ENCODE results near the gene MACROD2. TPM values are rescaled to one million over a fixed set of nuclear protein-coding genes. Genes with fewer than 3 reads are reported as not detected.

Gene MACROD2
- total RNA-seq, 4 donors from 2014 or later, result 12.6 to 60.3 (median 18.9) TPM

DNA sequence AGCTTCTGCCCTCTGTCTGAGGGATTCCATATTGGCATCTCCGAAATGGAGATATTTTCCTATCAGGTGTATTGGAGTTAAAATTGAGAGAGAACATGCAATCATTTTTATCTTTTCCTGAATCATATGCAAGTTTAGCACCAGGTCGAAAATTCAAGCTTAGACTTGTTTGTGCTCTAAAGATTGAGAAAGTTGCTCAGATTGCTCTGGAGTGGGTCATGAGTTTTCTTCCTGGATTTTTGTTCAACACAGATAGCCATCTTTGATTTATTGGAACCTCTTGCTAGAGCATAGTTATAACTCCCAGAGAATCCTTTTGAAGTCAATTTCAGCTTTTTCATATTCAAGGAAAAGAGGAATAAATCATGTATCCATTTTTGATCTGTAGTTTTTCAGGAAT, 715.6 kb downstream of the MACROD2 start:
- no peak for DNase-seq (ENCODE audit: low spot score in 2 of 2)
- Histone ChIP-seq H3K36me3 (no peaks in the 10 kb centered on the region), H3K27me3 (no peaks in the 10 kb centered on the region), H3K4me3 (no peak overlapping the region), H3K27ac (no peak overlapping the region), H3K9me3 (no peaks in the 10 kb centered on the region), H3K4me1 (peaks cover 7% of the 10 kb centered on the region)
- WGBS, result 65% methylated on average over 2 of the region's 2 CpGs
- TF ChIP-seq POLR2A (IDR thresholded peaks at IDR 0.05) (no peak), EP300 (IDR thresholded peaks at IDR 0.05) (no peak), POLR2AphosphoS5 (IDR thresholded peaks at IDR 0.05) (no peak)
- TF ChIP-seq, protein P1, sequence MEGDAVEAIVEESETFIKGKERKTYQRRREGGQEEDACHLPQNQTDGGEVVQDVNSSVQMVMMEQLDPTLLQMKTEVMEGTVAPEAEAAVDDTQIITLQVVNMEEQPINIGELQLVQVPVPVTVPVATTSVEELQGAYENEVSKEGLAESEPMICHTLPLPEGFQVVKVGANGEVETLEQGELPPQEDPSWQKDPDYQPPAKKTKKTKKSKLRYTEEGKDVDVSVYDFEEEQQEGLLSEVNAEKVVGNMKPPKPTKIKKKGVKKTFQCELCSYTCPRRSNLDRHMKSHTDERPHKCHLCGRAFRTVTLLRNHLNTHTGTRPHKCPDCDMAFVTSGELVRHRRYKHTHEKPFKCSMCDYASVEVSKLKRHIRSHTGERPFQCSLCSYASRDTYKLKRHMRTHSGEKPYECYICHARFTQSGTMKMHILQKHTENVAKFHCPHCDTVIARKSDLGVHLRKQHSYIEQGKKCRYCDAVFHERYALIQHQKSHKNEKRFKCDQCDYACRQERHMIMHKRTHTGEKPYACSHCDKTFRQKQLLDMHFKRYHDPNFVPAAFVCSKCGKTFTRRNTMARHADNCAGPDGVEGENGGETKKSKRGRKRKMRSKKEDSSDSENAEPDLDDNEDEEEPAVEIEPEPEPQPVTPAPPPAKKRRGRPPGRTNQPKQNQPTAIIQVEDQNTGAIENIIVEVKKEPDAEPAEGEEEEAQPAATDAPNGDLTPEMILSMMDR (IDR thresholded peaks at IDR 0.05), result no peak

DNA sequence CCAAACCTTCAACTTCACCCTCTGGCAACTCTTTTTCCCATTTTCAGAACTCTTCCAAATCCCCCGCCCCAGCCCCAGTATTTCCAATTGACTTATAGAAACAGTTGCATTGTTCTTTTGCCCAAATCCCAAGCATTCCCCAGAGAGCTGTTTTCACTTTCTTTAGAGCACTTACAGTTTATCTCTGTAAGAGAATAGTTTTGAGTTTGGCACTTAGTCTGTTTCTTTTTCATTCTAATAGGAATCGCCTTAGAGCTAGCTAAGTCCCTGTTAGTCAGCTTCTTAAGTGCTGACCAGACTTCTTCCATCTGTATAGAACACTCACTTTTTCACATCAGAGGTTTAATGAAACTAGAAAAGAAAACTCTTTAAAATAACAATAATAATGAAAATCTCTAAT, 716.3 kb downstream of the MACROD2 start:
- TF ChIP-seq POLR2A (IDR thresholded peaks at IDR 0.05) (no peak), EP300 (IDR thresholded peaks at IDR 0.05) (no peak), POLR2AphosphoS5 (IDR thresholded peaks at IDR 0.05) (no peak)
- TF ChIP-seq, protein P1 (IDR thresholded peaks at IDR 0.05), result no peak

DNA sequence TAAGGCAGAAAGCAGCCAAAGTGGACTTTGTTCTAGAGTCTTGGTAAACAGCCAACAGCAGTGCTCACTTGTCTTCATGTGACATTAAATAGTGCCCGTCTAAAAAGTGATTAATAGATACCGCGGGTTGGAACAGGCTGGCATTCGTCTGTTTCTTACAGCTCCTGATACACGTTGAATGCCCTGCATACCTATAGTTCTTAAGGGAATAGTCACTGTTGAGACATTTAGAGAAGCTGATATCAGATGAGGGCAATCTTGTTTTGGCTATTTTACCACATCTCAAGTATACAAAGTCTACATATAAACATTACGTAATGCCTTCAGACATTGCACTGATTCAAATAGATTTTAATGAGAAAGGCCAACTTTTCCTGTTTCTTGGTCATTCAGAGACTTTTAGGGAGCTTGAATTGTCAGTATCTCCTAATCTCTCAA, 717.0 kb downstream of the MACROD2 start:
- TF ChIP-seq, protein P1 (IDR thresholded peaks at IDR 0.05), result no peak
- no peak for TF ChIP-seq POLR2AphosphoS5 (IDR thresholded peaks at IDR 0.05)
- TF ChIP-seq POLR2A (IDR thresholded peaks at IDR 0.05), result no peak
- TF ChIP-seq EP300 (IDR thresholded peaks at IDR 0.05), result no peak
- no peak for DNase-seq (ENCODE audit: low spot score in 2 of 2)
- Histone ChIP-seq H3K27me3 (no peaks in the 10 kb centered on the region), H3K27ac (no peak overlapping the region), H3K36me3 (no peaks in the 10 kb centered on the region), H3K4me3 (no peak overlapping the region), H3K4me1 (peaks cover 7% of the 10 kb centered on the region), H3K9me3 (no peaks in the 10 kb centered on the region)
- WGBS, result 47% methylated on average over 6 of the region's 6 CpGs

More for the DNA sequence above, 716.3 kb downstream of the MACROD2 start:
- WGBS, result 67% methylated on average over 2 of the region's 2 CpGs
- Histone ChIP-seq H3K9me3 (no peaks in the 10 kb centered on the region), H3K27me3 (no peaks in the 10 kb centered on the region), H3K27ac (no peak overlapping the region), H3K4me1 (peaks cover 7% of the 10 kb centered on the region), H3K36me3 (no peaks in the 10 kb centered on the region), H3K4me3 (no peak overlapping the region)
- no peak for DNase-seq (ENCODE audit: low spot score in 2 of 2)

DNA sequence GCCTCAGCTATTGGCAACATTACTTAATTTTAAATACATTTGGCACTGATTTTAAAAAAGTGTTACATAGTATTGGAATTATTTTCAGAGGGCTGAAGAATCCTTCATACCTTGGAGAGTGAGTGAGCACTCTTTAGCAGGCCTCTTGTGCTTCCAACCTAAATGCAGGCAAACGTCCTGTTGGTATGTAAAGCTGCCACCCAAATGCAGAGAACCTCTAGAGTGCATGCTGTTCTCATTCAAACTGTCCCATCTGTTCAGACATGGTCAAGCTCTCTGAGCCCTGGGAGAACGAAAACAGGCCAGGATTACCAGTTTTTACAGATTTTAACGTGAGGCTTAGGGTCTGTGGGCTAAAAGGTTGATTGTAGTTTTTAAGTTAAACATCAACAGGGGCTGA, 720.1 kb downstream of the MACROD2 start:
- DNase-seq (ENCODE audit: low spot score in 2 of 2), result no peak
- H3K9me3 ChIP-seq, result no peaks in the 10 kb centered on the region
- TF ChIP-seq POLR2AphosphoS5 (IDR thresholded peaks at IDR 0.05) (no peak), EP300 (IDR thresholded peaks at IDR 0.05) (no peak), POLR2A (IDR thresholded peaks at IDR 0.05) (no peak)
- TF ChIP-seq, protein P1 (IDR thresholded peaks at IDR 0.05), result no peak
- H3K4me1 ChIP-seq, result peaks cover 7% of the 10 kb centered on the region
- H3K27ac ChIP-seq, result no peak overlapping the region
- no peaks in the 10 kb centered on the region for H3K27me3 ChIP-seq
- H3K36me3 ChIP-seq, result no peaks in the 10 kb centered on the region
- no peak overlapping the region for H3K4me3 ChIP-seq
- 90% methylated on average over 3 of the region's 3 CpGs for WGBS

DNA sequence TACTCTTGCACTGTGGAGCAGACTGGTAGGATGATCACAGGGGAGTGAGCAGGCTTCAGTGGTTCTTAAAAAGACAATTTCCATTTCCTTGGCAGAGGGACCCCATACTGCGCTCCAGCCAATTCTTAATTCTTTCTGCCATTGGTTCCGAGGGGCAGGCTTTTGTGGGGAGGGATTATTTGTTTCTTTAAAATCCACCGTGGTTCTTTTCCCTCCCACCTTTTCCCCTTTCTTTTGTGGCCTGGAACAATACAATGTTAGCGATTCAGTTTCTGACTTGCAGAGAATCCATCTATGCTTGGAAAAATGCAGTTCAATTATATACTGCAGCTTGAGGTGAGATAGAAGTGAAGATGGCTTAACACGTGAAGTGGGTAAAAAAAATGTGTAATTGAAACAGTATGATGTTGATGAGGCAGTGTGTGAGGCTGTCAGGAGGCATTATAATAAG, 721.1 kb downstream of the MACROD2 start:
- Histone ChIP-seq H3K9me3 (no peaks in the 10 kb centered on the region), H3K27ac (no peak overlapping the region), H3K4me3 (no peak overlapping the region), H3K27me3 (no peaks in the 10 kb centered on the region), H3K4me1 (peaks cover 7% of the 10 kb centered on the region), H3K36me3 (no peaks in the 10 kb centered on the region)
- 60% methylated on average over 5 of the region's 5 CpGs for WGBS
- DNase-seq (ENCODE audit: low spot score in 2 of 2), result no peak
- TF ChIP-seq POLR2A (IDR thresholded peaks at IDR 0.05) (no peak), POLR2AphosphoS5 (IDR thresholded peaks at IDR 0.05) (no peak), EP300 (IDR thresholded peaks at IDR 0.05) (no peak)
- TF ChIP-seq, protein P1 (IDR thresholded peaks at IDR 0.05), result no peak

All from suprapubic skin (tissue), 4 donors.